ENCODE results near the gene TTC13. TPM values are rescaled to one million over a fixed set of nuclear protein-coding genes. Genes with fewer than 3 reads are reported as not detected.

Gene TTC13
- total RNA-seq, 1 donor from 2014 or later: 8.5 TPM

GRCh38 chr1:230971771-230972170 lies 6.9 kb downstream of the TTC13 start:
- no peak overlapping the region for H3K4me3 ChIP-seq (ENCODE audit: low read depth, low read length)
- TF ChIP-seq CTCF (conservative IDR thresholded peaks at IDR 0.05; ENCODE audit: low read depth, low read length): no peak
- no peak for DNase-seq (ENCODE audit: low read depth)

- no peak for TF ChIP-seq CTCF (conservative IDR thresholded peaks at IDR 0.05; ENCODE audit: low read depth, low read length)
- no peak for DNase-seq (ENCODE audit: low read depth)
- H3K4me3 ChIP-seq (ENCODE audit: low read depth, low read length): no peak overlapping the region
Observed at GRCh38 chr1:230970432-230970831, 8.2 kb downstream of the TTC13 start.

DNA sequence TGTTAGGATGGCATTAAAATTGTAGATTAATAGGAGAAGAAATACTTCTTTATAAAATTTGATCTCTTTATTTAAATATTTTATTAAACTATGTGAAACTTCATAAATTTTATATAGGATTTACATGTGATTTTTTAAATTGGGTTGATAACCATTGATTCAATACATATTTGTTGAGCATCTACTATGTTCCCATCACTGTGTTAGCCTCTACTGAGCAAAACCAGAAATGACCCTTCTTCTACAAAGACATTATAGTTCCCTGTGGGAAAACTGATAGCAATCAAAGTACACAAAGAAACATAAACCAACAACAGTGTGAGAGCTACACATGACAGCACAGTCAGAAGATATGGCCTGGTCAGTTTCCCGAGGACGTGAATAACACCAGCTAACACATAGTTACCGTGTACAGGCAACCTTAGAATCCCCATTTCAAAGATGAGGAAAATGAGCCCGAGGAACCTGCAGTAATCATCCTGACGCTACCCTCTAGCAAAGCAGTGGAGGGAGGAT lies 12.2 kb downstream of the TTC13 start:
- TF ChIP-seq CTCF (conservative IDR thresholded peaks at IDR 0.05; ENCODE audit: low read depth, low read length): no peak
- H3K4me3 ChIP-seq (ENCODE audit: low read depth, low read length): no peak overlapping the region
- DNase-seq (ENCODE audit: low read depth): no peak

GRCh38 chr1:230965535-230965934 lies 13.1 kb downstream of the TTC13 start:
- DNase-seq (ENCODE audit: low read depth): no peak
- no peak overlapping the region for H3K4me3 ChIP-seq (ENCODE audit: low read depth, low read length)
- no peak for TF ChIP-seq CTCF (conservative IDR thresholded peaks at IDR 0.05; ENCODE audit: low read depth, low read length)

- H3K4me3 ChIP-seq (ENCODE audit: low read depth, low read length): no peak overlapping the region
- DNase-seq (ENCODE audit: low read depth): no peak
- TF ChIP-seq CTCF (conservative IDR thresholded peaks at IDR 0.05; ENCODE audit: low read depth, low read length): no peak
Observed at GRCh38 chr1:230964896-230965295, 13.8 kb downstream of the TTC13 start.

GRCh38 chr1:230958370-230958769 lies 20.3 kb downstream of the TTC13 start:
- DNase-seq (ENCODE audit: low read depth): no peak
- no peak for TF ChIP-seq CTCF (conservative IDR thresholded peaks at IDR 0.05; ENCODE audit: low read depth, low read length)
- no peak overlapping the region for H3K4me3 ChIP-seq (ENCODE audit: low read depth, low read length)

- no peak for DNase-seq (ENCODE audit: low read depth)
- H3K4me3 ChIP-seq (ENCODE audit: low read depth, low read length): no peak overlapping the region
- no peak for TF ChIP-seq CTCF (conservative IDR thresholded peaks at IDR 0.05; ENCODE audit: low read depth, low read length)
Observed at GRCh38 chr1:230957580-230957989, 21.1 kb downstream of the TTC13 start.
